ENCODE results near the gene OSBPL7.
A peak's percentile ranks its signal among the peaks of the same experiment; 100 is the strongest.

OSBPL7 gene, protein sequence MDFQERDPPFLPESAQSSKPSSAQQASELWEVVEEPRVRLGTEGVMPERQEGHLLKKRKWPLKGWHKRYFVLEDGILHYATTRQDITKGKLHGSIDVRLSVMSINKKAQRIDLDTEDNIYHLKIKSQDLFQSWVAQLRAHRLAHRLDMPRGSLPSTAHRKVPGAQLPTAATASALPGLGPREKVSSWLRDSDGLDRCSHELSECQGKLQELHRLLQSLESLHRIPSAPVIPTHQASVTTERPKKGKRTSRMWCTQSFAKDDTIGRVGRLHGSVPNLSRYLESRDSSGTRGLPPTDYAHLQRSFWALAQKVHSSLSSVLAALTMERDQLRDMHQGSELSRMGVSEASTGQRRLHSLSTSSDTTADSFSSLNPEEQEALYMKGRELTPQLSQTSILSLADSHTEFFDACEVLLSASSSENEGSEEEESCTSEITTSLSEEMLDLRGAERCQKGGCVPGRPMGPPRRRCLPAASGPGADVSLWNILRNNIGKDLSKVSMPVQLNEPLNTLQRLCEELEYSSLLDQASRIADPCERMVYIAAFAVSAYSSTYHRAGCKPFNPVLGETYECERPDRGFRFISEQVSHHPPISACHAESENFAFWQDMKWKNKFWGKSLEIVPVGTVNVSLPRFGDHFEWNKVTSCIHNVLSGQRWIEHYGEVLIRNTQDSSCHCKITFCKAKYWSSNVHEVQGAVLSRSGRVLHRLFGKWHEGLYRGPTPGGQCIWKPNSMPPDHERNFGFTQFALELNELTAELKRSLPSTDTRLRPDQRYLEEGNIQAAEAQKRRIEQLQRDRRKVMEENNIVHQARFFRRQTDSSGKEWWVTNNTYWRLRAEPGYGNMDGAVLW

DNA sequence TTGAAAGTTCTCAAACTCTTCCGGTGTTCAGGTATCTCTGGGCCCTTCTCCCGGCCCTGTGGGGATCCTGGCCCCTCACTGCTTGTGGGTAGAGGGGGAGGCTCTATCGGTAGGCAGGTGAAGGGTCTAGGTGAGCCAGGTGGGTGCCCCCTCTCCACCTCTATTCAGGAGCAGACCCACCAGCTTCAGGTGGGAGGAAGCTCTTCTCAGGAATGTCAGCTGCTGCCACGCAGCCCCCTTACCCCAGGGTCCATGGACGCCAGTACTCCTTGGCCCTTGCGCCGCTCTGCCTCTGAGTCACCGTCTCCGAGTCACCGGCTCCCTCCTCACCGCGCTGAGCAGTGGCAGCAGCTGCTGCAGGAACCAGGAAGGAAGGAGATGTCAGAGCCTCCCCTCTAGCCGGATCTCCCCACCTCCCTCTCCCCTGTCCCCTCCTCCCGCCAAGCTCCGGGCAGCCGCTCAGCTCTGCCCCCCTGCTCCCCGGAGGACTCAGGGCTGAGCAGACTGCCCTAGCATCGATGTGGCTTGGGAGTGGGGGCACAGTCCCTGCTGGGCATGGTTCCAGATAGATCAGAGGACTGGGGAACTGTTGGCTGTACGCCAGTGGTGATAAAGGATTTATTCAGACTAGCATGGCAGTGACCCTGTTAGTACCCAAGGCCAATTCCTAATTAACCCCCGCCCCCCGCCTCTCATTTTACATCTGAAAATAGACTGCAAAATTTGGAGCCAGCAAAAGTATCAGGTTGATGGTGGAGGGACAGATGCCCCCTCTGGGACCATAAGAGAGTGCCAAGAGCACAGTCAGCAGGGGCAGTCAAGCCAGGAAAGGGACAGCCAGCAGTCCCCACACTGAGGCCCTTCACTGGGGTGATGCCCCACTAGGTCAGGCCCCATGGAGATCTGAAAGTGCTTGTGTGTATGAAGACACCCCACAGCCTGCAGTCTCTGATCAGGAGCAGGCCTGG, at the start of gene OSBPL7:
Gene OSBPL7 (minus strand): TSS at position 371 of the 968 bp plus-strand sequence. CDS start 1,516 bp downstream, outside the sequence.
- peak; percentile 88 for DNase-seq (ENCODE audit: low spot score)

DNA sequence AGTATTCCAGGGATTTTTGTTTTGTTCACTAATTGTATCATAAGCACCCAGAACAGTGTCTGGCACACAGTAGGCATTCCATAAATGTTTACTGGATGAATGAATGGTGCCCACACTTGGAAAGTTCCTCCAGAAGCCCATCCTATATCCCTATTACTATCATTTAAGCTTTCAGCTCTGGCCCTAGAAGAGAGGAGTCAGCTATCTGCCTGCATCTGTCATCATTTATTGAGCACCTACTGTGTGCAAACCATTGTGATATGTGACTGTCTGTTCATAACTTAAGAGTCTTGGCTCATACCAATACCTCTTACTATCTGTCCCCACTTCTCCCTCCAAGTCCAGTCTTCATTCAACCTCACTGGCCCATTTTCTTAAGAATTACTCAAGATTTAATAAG, 49.5 kb upstream of the OSBPL7 start:
- no peak for DNase-seq (ENCODE audit: low spot score)

DNA sequence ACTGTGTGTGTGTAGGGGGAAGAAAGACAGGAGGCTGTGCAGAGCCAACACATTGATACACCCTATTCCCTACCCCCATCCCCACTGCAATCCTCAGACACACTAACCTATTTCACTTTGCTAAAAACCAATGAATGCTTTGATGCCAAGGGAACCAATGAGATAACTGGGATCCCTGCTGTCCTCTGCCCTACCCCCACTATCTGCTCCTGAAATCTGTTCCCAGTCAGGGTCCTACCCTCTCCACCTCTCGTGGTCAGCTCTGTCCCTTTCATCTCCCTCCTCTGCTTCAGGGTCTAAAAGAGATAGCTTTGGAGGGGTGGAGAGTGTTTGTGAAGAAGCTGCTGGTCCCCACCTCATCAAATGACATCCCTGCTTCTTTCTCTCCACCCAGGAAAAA, 48.5 kb upstream of the OSBPL7 start:
- DNase-seq (ENCODE audit: low spot score): no peak

DNA sequence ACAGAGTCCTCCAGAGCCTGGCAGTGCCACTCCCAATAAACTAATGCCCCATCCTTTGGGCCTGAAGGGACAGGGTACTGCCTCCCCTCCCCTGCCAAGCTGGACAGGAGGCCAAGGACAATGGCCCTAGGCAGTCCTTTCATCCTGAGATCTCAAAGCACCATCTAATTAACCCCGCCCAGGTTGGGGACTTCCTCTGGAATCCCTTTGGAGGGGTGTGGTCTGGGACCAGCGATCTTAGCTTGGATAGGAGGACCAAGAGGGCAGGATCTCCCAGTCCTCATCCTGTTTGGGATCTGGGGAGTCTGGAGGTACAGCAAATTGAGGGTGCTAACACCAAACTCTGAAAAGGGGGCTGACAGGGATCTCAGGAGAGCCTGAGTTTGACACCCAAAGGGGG, 47.5 kb upstream of the OSBPL7 start:
- DNase-seq (ENCODE audit: low spot score): no peak

DNA sequence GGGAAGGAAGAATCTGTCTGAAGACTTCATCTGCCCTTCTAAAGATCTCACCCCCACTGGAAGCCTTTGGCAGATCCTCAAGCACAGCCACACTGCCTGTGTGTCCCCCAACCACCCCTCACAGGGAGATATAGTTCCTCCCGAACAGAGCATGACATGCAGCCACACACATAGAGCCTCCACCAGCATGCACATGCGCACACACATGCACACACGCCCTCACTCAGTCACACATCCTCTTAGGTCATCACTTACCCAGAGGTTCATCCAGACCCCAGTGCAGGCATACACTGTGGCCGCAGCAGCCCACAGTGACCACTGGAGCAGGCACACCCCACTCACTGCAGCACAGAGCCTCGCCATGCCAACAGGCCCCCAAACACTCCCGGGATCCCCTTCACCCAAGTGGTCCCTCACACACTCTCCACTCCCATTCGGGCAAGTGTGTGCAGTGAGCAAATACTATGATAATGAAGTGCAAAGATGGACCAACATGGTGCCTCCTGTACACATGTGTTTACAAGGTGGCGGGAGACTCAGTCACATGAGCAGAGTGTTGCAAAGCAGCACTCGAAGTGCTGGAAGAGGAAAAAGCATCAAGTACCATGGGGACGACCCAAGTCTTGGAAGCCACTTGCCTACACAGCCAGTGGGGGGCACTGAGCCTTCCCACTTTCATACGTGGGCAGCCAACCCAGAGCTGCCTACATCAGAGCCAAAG, 46.4 kb upstream of the OSBPL7 start:
- no peak for DNase-seq (ENCODE audit: low spot score)

DNA sequence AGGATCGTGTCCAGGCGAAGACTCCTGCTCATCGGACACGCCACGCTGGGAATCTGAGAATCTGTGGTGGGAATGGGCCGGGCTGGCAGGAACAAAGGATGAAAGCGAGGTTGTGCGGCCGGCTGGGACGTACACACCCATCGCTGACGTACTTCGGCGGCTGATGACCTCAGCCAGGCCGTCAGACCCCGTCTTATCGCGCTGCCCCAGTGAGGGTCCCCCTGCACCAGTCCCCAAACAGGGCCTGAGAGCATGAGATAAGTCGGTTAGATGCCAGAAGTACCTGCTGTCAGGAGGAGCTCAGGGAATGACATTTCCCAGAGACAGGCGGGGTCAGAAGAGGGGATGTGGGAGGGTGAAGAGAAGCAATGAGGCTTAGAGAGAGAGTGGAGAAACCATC, 45.3 kb upstream of the OSBPL7 start:
- DNase-seq (ENCODE audit: low spot score): no peak

DNA sequence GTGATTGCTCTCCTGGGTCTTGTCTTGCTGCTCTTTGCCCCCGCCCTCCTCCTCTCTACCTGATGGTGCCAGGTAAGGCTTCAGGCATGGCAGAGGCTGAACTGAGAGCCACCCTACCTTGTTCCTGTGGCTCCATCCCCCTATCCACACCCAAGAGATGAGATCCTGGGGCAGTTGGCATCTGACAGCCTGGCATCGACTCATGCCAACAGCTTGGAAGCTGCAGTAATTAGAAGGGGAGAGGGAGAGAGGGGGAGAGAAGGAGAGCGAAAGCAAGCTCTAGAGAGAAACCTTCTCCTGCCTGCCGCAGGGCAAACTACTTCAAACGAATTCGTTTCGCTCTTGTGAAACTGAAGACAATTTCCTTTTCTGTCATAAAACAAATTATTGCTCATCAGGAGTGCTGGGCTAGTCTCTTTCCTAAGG, 43.2 kb upstream of the OSBPL7 start:
- DNase-seq (ENCODE audit: low spot score): no peak

DNA sequence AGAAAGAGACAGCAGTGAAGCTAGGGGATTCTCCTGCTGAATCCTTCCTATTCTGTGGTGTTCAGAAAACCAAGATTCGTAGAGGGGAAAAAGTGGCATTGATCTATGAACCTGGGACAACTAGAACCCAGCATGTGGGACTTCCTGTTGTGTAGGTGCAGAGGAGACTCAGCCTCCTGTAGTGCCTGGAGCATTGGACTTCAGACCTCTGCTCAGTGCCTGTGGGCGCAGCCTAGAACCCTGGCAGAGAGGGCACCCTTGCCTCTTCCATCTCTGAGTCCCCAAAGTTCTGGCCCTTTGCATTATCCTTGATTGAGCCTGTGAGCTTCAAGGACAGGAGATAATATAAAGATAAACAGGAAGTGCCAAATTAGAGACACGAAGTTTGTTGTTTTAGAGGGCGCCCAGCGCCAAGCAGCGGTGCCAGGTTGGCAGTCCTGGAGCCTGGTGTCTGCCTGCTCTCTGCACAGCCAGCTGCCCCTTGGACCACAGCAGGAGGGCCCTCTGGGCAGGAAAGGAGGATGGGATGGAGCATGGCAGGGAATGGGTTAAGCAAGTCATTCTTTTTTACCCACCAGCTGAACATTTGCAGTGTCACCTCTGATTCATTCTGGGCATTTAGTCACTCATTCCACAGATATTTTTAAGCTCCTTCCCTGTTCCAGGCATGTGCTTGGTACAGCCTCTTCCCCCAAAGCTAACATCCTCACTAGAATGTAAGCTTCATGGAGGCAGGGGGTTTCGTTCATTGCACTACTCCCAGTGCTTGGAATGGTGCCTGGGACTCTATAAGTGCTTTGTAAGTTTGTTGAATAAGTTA, 41.2 kb upstream of the OSBPL7 start:
- DNase-seq (ENCODE audit: low spot score): no peak

DNA sequence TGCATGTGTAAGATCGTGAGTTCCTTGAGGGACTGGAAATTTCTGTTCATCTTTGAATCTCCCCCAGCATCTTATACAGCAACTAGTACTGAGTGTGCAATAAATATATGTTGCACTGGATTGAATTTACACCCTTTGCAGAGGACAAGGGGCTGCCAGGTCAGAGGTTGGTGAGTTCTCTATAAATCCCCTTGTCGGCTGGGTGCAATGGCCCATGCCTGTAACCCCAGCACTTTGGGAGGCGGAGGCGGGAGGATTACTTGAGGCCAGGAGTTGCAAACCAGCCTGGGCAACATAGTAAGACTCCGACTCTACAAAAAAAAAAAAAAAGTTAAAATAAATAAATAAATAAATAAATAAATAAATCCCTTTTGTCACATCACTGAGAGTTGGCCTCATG, 38.8 kb upstream of the OSBPL7 start:
- no peak for DNase-seq (ENCODE audit: low spot score)

DNA sequence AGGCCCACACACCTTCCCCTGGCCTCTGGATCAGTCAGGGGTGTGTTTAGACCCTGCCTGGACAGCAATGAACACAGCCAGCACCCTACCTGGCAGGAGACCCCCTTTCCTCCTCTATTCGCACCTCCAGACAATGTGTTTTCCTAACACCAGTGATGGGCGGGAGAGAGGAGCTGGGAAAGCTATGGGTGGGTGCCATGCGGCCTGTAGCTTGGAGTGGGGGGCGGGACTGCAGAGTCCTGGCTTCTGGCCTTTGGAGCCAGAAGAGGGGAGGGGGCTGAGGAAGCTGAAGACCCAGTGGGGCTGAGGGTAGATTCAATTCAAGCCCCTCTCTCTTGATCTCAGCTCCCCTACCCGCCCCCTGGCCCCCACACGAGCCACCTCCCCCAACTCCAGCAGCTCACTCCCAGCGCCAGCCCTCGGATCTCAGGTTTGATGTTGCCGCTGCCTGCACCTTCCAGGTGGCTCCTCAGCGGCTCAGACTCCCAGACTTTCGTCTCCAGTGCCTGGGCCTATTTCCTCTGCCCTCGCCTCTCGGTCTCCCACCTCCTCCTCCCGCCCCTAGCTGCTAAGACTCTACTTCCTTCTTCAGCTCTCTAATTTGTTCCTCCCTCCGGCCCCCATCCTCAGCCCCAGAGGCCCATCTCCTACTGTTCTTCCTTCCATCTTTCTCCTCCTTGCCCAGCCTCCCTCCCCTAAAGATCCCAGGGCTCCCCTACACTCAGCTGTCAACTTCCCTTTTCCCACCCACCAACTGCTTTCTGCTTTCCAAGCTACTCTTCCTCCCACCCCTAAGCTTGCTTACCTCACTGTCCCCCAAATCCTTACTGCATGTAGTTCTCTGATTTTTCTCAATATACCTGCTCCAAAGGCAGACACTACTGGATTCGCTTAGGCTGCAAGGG, 36.2 kb upstream of the OSBPL7 start:
- DNase-seq (ENCODE audit: low spot score): no peak

DNA sequence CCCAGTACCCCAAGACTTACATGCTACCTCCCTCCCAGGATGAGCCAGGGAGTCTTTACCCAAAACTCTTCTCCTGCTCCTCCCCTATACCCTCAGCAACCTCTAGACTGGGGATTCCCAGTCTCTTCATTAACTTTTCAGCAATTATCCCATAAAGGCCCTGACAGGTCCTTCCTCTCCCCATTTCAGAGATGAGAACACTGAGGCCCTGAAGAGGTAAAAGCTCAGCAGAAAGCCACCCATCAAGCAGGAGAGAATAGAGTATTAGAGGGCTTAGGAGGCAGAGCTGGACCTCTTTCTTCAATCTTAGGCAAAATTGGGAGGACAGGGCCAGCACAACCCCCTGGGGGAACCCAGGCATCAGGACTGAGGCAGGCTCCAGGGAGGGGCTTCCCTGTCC, 35.2 kb upstream of the OSBPL7 start:
- no peak for DNase-seq (ENCODE audit: low spot score)

DNA sequence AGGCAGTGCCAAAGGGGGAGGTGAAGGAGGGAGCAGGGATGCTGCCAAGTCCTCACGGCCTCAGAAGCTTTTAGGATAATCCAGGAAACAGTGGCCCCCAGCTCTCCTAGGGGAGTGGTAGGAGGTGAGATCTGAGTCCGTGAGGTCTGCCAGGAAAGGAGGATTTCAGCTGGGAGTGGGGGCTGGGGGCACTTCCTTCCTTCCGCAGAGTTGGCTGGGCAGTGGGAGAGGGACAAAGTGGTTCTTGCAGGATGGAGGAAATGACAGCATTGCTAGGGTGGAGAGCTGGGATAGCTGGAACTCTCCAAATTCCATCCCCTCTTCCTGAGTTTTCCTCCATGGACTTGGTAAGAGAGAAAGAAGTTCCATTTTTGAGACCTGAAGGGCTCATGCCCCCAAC, 34.1 kb upstream of the OSBPL7 start:
- DNase-seq (ENCODE audit: low spot score): no peak

DNA sequence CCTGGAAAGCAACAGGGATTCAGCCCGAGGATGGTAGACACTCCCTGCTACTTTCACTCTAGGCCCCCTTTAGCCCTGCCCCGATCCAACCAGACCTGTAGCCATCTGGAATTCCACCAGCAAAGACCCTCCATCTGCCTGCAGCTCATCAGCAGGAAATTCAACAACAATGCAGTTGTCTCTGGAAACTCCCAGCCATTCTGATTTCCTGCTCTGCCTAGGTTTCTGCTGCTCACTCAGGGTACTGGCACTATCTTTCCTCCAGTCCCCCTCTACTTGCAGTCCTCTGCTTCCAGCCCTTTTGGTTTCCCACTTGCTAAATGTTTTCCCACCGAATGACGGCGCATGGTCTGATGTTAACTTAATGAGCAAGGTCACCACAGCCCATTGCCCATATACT, 32.0 kb upstream of the OSBPL7 start:
- no peak for DNase-seq (ENCODE audit: low spot score)

DNA sequence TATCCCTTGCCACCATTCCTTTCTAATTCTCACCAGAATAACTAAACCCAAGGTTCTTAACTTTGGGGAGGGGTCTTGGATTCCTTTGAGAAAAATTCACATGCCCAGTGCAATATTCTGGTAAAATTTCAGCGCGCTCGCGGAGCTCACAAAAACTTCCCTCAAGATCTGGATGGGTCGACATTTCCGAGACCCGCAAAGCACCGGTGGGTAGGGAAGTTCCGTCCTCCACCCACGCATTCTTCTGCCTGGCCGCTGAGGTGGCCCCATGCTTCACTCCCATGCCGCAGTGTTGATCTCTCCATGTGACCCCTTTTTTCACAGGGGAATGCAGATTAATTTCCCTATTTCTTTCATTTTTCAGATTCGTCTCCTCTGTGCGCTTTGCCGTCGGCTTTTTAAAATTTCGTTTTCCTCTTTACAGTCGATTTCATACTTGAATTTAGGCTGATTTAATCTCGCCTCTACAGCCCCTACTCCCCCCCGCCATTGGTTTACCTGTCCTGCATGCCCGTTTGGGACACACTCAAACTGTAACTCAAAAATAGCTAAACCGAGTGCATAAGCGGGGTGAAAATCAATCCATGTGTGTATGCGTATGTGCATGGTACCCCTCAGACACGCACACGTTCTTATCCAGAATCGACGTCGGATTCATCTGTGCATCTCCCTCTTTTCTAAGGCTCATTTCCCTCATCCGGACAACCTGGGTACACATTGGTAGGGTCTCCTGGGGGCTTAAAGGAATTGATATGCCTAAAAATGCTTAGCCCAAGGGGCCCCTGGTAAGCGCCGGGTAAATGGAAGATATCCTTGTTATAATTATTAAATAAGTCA, 30.7 kb upstream of the OSBPL7 start:
- DNase-seq (ENCODE audit: low spot score): no peak

DNA sequence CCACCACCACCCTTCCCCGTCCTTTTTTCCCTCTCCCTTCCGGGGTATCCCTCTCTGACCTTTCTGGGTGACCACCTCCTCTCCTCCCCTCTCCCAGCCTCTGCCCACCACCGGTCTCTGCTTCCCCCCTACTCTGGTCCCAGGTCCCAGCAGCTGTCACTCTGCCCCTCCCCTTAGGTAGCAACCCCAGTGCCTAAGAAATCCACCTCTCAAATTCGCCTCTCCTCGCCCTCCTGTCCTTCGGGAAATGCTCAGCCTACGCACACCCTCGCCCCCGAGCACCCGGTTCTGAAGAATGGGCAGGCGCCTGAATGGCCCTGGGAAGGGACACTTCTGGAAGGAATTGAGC, 30.1 kb upstream of the OSBPL7 start:
- no peak for DNase-seq (ENCODE audit: low spot score)

DNA sequence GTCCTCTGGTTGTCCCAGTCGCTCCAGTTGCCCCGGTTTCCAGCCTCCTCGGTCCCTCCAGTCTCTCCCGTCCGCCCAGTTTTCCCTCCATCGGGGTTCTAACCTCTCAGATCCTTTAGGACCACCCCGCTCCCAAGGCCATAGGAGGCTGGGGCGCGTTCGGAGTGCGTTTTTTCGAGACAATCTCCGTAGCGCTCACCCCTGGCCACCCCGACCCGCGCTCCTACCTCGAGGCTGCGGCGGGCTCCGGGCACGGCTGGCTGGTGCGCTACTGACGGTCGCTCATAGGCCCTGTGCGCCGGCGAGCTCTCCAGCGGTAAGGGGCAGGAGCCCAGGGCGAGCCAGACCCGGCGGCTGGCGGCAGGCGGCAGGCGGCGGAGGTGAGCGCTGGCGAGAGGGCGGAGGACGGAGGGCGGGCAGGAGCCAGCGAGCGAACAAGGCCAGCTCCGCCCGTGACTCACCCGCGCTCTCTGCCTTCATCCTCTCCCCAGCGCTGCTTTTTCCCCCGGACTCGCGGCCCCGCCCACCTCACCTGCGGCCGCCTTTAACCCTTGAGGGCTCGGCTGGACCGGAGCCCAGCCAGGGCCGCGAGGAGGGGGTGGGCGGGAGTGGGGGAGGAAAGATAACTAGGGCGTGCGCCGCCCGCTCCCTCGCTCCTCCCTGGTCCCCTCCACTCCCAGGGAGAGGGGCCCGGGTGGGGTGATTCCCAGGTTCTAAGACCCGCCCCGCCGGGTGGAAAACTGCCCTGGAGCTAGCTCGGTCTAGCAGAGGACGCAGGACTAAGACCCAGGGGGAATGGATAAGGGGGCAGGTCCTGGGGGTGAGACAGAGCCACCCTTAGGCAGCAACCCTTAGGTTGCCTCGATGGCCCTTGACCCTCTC, 29.3 kb upstream of the OSBPL7 start, which contains the start of gene SP6:
Gene SP6 (minus strand): TSS at position 472 of the 882 bp plus-strand sequence. CDS start 2,734 bp downstream, outside the sequence.
- no peak for DNase-seq (ENCODE audit: low spot score)

DNA sequence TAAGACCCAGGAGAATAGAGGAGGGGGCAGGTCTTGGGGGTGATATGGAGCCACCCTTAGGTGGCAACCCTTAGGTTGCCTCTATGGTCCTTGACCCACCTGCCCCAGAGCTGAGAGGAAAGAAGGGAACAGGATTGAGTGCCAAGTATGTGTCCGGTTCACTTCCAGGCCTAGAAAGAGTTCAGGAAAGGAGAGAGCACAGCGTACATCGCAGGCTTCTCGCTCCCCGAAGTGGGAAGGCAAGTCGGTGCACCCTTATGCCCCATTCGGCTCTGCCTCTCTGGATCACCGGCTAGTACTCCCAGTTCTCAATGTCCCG, 28.7 kb upstream of the OSBPL7 start:
- no peak for DNase-seq (ENCODE audit: low spot score)

DNA sequence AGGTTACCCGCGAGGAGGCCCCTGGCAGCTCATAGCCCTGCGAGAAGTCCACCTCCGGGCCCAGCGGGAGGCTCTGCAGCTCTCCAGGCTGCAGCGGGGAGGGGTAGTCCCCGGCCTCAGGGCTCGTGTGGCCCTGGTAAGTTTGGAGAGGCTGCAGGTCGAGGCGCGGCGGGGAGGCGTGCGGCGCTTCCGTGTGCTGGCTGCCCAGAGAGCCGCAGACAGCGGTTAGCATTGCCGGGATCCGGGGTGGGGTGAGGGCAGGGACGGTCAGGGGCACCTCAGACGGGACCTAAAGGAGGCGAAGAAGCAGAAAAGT, 26.6 kb upstream of the OSBPL7 start:
- DNase-seq (ENCODE audit: low spot score): no peak
